ENCODE data around the gene GUCA2B. TPM values are rescaled to one million over a fixed set of nuclear protein-coding genes. Genes with fewer than 3 reads are reported as not detected.

GUCA2B gene
- total RNA-seq, 1 experiment from 2014 or later: not detected

- H3K4me2 ChIP-seq (ENCODE audit: insufficient read depth, insufficient read length, low read length): no peak overlapping the region
These were observed 16.7 kb upstream of the GUCA2B start for GRCh38 chr1:42136466-42136865.

More at GRCh38 chr1:42136466-42136865, 16.7 kb upstream of the GUCA2B start:
- H3K36me3 Mint-ChIP-seq (ENCODE audit: insufficient read depth in 1 of 3, low read depth in 3 of 3): no peaks in the 10 kb centered on the region
- no peak overlapping the region for H2BK12ac ChIP-seq (ENCODE audit: insufficient read length, low read depth, low read length)
- no peak overlapping the region for H3K56ac ChIP-seq (ENCODE audit: insufficient read length, low read depth, low read length)
- no peak overlapping the region for H4K8ac ChIP-seq (replicated peaks; ENCODE audit: insufficient read length, low read depth, low read length)
- H3K79me2 ChIP-seq (ENCODE audit: insufficient read depth, low read length): no peaks in the 10 kb centered on the region
- no peaks in the 10 kb centered on the region for H3K79me1 ChIP-seq (ENCODE audit: insufficient read depth, low read depth, low read length, poor library complexity, severe bottlenecking)
- no peak overlapping the region for H2BK20ac ChIP-seq (ENCODE audit: low read depth, low read length, poor library complexity, severe bottlenecking)
- H3K27me3 ChIP-seq (ENCODE audit: insufficient read depth, low read length): no peaks in the 10 kb centered on the region
- H3K27ac ChIP-seq (ENCODE audit: insufficient read length, low read depth, low read length): no peak overlapping the region
- H3T11ph ChIP-seq (ENCODE audit: low read length): no peak overlapping the region
- H2BK120ac ChIP-seq (ENCODE audit: low read depth, low read length, poor library complexity, severe bottlenecking): no peak overlapping the region
- no peak overlapping the region for H2BK5ac ChIP-seq (ENCODE audit: insufficient read length, low read length)
- H2AK5ac ChIP-seq (ENCODE audit: insufficient read length, low read length): no peak overlapping the region
- no peaks in the 10 kb centered on the region for H3K9me3 ChIP-seq (ENCODE audit: control insufficient read depth, low read depth, low read length)
- H2AFZ ChIP-seq (ENCODE audit: low read length): no peak overlapping the region
- no peaks in the 10 kb centered on the region for H4K20me1 ChIP-seq (ENCODE audit: control insufficient read depth, insufficient read depth, insufficient read length)
- no peak overlapping the region for H4K5ac ChIP-seq (ENCODE audit: insufficient read length, low read depth, low read length)
- no peaks in the 10 kb centered on the region; the same call in 1 of the 2 replicates for H3K27me3 Mint-ChIP-seq (ENCODE audit: low read depth)
- H2BK15ac ChIP-seq (ENCODE audit: low read depth, low read length): no peak overlapping the region
- no peak for DNase-seq
- no peaks in the 10 kb centered on the region for H3K23me2 ChIP-seq (ENCODE audit: insufficient read length, low read depth, low read length, poor library complexity, severe bottlenecking)
- no peaks in the 10 kb centered on the region for H3K4me1 Mint-ChIP-seq
- TF ChIP-seq, protein P1, sequence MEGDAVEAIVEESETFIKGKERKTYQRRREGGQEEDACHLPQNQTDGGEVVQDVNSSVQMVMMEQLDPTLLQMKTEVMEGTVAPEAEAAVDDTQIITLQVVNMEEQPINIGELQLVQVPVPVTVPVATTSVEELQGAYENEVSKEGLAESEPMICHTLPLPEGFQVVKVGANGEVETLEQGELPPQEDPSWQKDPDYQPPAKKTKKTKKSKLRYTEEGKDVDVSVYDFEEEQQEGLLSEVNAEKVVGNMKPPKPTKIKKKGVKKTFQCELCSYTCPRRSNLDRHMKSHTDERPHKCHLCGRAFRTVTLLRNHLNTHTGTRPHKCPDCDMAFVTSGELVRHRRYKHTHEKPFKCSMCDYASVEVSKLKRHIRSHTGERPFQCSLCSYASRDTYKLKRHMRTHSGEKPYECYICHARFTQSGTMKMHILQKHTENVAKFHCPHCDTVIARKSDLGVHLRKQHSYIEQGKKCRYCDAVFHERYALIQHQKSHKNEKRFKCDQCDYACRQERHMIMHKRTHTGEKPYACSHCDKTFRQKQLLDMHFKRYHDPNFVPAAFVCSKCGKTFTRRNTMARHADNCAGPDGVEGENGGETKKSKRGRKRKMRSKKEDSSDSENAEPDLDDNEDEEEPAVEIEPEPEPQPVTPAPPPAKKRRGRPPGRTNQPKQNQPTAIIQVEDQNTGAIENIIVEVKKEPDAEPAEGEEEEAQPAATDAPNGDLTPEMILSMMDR (conservative IDR thresholded peaks at IDR 0.05): no peak
- H3K9me3 Mint-ChIP-seq: no peaks in the 10 kb centered on the region
- H3K27ac Mint-ChIP-seq: no peak overlapping the region
- no peak overlapping the region for H3K23ac ChIP-seq (ENCODE audit: insufficient read length, low read depth, low read length)
- H3K4me3 Mint-ChIP-seq: no peak overlapping the region
- no peak overlapping the region for H3K18ac ChIP-seq (ENCODE audit: insufficient read length, low read depth, low read length)
- no peak overlapping the region for H3K9ac ChIP-seq (ENCODE audit: extremely low read depth, insufficient read length, low read length)
- H3K4me1 ChIP-seq (ENCODE audit: insufficient read depth, low read length): no peaks in the 10 kb centered on the region
- no peak overlapping the region for H4K91ac ChIP-seq (ENCODE audit: insufficient read length, low read depth, low read length)
- no peak overlapping the region for H3K14ac ChIP-seq (ENCODE audit: insufficient read depth, low read length)
- no peak overlapping the region for H3K4ac ChIP-seq (ENCODE audit: low read depth, low read length)
